Immature natural killer cell (primary cell): ENCODE measurements around the gene ATP5F1B. TPM values are rescaled to one million over a fixed set of nuclear protein-coding genes. Genes with fewer than 3 reads are reported as not detected.

Experiments used
- DNase-seq, 3 donors: peaks; one replicate each; pipeline ENCODE4 v3.0.0; 2022; ENCODE audit warnings: mixed read lengths in 1 of 3
- H3K27ac Mint-ChIP-seq, 6 donors: one replicate each; pipeline ENCODE4 v1.8.0; 2020; ENCODE audit warnings: mixed read lengths in 6 of 6, mild to moderate bottlenecking in 5 of 6, inconsistent platforms in 4 of 6, moderate library complexity in 3 of 6
- H3K27me3 Mint-ChIP-seq, 3 donors: one replicate each; pipeline ENCODE4 v1.8.0; 2020 to 2021; ENCODE audit warnings: low read depth in 3 of 3, mild to moderate bottlenecking in 3 of 3, mixed read lengths in 3 of 3, moderate library complexity in 3 of 3, inconsistent platforms in 1 of 3
- H3K36me3 Mint-ChIP-seq, 3 donors: one replicate each; pipeline ENCODE4 v1.8.0; 2020; ENCODE audit warnings: mixed read lengths in 3 of 3, inconsistent platforms in 2 of 3, mild to moderate bottlenecking in 2 of 3
- H3K4me1 Mint-ChIP-seq, 2 donors: one replicate each; pipeline ENCODE4 v1.8.0; 2020; ENCODE audit warnings: inconsistent platforms in 2 of 2, mild to moderate bottlenecking in 2 of 2, mixed read lengths in 2 of 2, moderate library complexity in 1 of 2
- H3K4me3 Mint-ChIP-seq, 5 donors: one replicate each; pipeline ENCODE4 v1.8.0; 2020; ENCODE audit warnings: mild to moderate bottlenecking in 5 of 5, mixed read lengths in 5 of 5, inconsistent platforms in 3 of 5, moderate library complexity in 3 of 5
- H3K9me3 Mint-ChIP-seq, 6 donors: one replicate each; pipeline ENCODE4 v1.8.0; 2020; ENCODE audit warnings: mild to moderate bottlenecking in 6 of 6, mixed read lengths in 6 of 6, inconsistent platforms in 4 of 6, moderate library complexity in 3 of 6
- polyA plus RNA-seq, 3 donors: library from polyadenylated mRNA; unstranded; fragments of 300-500 nt; fragmentation: Illumina TruSeq; gene quantifications; one replicate each; pipeline ENCODE4 v1.2.3, GENCODE V29; 2021

The ATP5F1B gene
- polyA plus RNA-seq, 3 donors from 2014 or later, result 795 to 1,475 (median 867) TPM

GRCh38 chr12:56628671-56629458, 16.9 kb downstream of the ATP5F1B start:
- DNase-seq, result peak; percentile 82 to 84 (median 84)
- H3K4me1 Mint-ChIP-seq, result peaks cover 70 to 84% of the 10 kb centered on the region in 2 donors
- H3K27me3 Mint-ChIP-seq, result peaks cover 8 to 20% (median 17%) of the 10 kb centered on the region in 3 donors
- peaks cover 3 to 10% (median 4%) of the 10 kb centered on the region in 3 donors for H3K36me3 Mint-ChIP-seq
- no peaks in the 10 kb centered on the region for H3K9me3 Mint-ChIP-seq
- H3K4me3 Mint-ChIP-seq, result peak overlapping the region; percentile 88 to 90 (median 89)
- H3K27ac Mint-ChIP-seq, result peak overlapping the region; percentile 94 to 97 (median 96)

- H3K27me3 Mint-ChIP-seq, result peaks cover 8 to 20% (median 17%) of the 10 kb centered on the region in 3 donors
- H3K4me3 Mint-ChIP-seq, result peak overlapping the region in 1 of 5 donors; percentile 10
- peaks cover 3 to 12% (median 4%) of the 10 kb centered on the region in 3 donors for H3K36me3 Mint-ChIP-seq
- peak overlapping the region; percentile 47 to 87 (median 74) for H3K27ac Mint-ChIP-seq
- no peaks in the 10 kb centered on the region for H3K9me3 Mint-ChIP-seq
- DNase-seq, result no peak
- H3K4me1 Mint-ChIP-seq, result peaks cover 62 to 80% of the 10 kb centered on the region in 2 donors
These were observed 19.1 kb downstream of the ATP5F1B start for GRCh38 chr12:56626701-56627100.

GRCh38 chr12:56622535-56622934, 23.2 kb downstream of the ATP5F1B start:
- peaks cover 55 to 82% of the 10 kb centered on the region in 2 donors for H3K4me1 Mint-ChIP-seq
- DNase-seq, result no peak
- peaks cover 0 to 3% (median 0%) of the 10 kb centered on the region in 3 donors for H3K27me3 Mint-ChIP-seq
- H3K36me3 Mint-ChIP-seq, result peaks cover 3 to 12% (median 7%) of the 10 kb centered on the region in 3 donors
- no peak overlapping the region for H3K4me3 Mint-ChIP-seq
- no peaks in the 10 kb centered on the region for H3K9me3 Mint-ChIP-seq
- peak overlapping the region; percentile 5 to 77 (median 66) for H3K27ac Mint-ChIP-seq

- peaks cover 16 to 43% (median 34%) of the 10 kb centered on the region in 3 donors for H3K36me3 Mint-ChIP-seq
- no peak for DNase-seq
- H3K27ac Mint-ChIP-seq, result peak overlapping the region in 5 of 6 donors; percentile 36 to 77 (median 49)
- no peaks in the 10 kb centered on the region for H3K9me3 Mint-ChIP-seq
- H3K4me1 Mint-ChIP-seq, result peaks cover 22 to 48% of the 10 kb centered on the region in 2 donors
- H3K27me3 Mint-ChIP-seq, result peaks cover 0 to 4% (median 1%) of the 10 kb centered on the region in 3 donors
- H3K4me3 Mint-ChIP-seq, result no peak overlapping the region
These were observed 28.9 kb downstream of the ATP5F1B start for GRCh38 chr12:56616925-56617324.

- Mint-ChIP-seq H3K27me3 (peaks cover 0 to 4% (median 1%) of the 10 kb centered on the region in 3 donors), H3K27ac (peak overlapping the region in 2 of 6 donors; percentile 30 to 71), H3K4me3 (no peak overlapping the region), H3K4me1 (peaks cover 21 to 46% of the 10 kb centered on the region in 2 donors), H3K36me3 (peaks cover 19 to 50% (median 40%) of the 10 kb centered on the region in 3 donors), H3K9me3 (no peaks in the 10 kb centered on the region)
- DNase-seq, result no peak
These were observed 29.5 kb downstream of the ATP5F1B start for GRCh38 chr12:56616244-56616643.

GRCh38 chr12:56614627-56615026, 31.2 kb downstream of the ATP5F1B start:
- peaks cover 26 to 66% (median 52%) of the 10 kb centered on the region in 3 donors for H3K36me3 Mint-ChIP-seq
- DNase-seq, result no peak
- peaks cover 13 to 31% of the 10 kb centered on the region in 2 donors for H3K4me1 Mint-ChIP-seq
- peaks cover 0 to 4% (median 1%) of the 10 kb centered on the region in 3 donors for H3K27me3 Mint-ChIP-seq
- H3K27ac Mint-ChIP-seq, result peak overlapping the region in 3 of 6 donors; percentile 22 to 59 (median 23)
- no peak overlapping the region for H3K4me3 Mint-ChIP-seq
- H3K9me3 Mint-ChIP-seq, result no peaks in the 10 kb centered on the region

GRCh38 chr12:56604355-56604754, 41.4 kb downstream of the ATP5F1B start:
- Mint-ChIP-seq H3K27ac (peak overlapping the region in 1 of 6 donors; percentile 55), H3K9me3 (no peaks in the 10 kb centered on the region), H3K36me3 (peaks cover 17 to 70% (median 54%) of the 10 kb centered on the region in 3 donors), H3K4me1 (no peaks in the 10 kb centered on the region), H3K4me3 (no peak overlapping the region), H3K27me3 (peaks cover 2 to 4% (median 3%) of the 10 kb centered on the region in 3 donors)
- no peak for DNase-seq

- Mint-ChIP-seq H3K9me3 (no peaks in the 10 kb centered on the region), H3K4me3 (no peak overlapping the region), H3K27ac (no peak overlapping the region), H3K4me1 (no peaks in the 10 kb centered on the region), H3K36me3 (peaks cover 23 to 80% (median 65%) of the 10 kb centered on the region in 3 donors), H3K27me3 (peaks cover 2 to 6% (median 3%) of the 10 kb centered on the region in 3 donors)
- DNase-seq, result no peak
These were observed 43.5 kb downstream of the ATP5F1B start for GRCh38 chr12:56602239-56602638.

GRCh38 chr12:56601503-56601902, 44.3 kb downstream of the ATP5F1B start:
- Mint-ChIP-seq H3K27me3 (peaks cover 2 to 7% (median 3%) of the 10 kb centered on the region in 3 donors), H3K36me3 (peaks cover 26 to 80% (median 60%) of the 10 kb centered on the region in 3 donors), H3K4me3 (no peak overlapping the region), H3K27ac (peak overlapping the region in 1 of 6 donors; percentile 3), H3K4me1 (no peaks in the 10 kb centered on the region), H3K9me3 (no peaks in the 10 kb centered on the region)
- peak in 2 of 3 donors; percentile 15 to 26 for DNase-seq

GRCh38 chr12:56600753-56601152, 45.0 kb downstream of the ATP5F1B start:
- Mint-ChIP-seq H3K4me3 (no peak overlapping the region), H3K27me3 (peaks cover 3 to 7% (median 4%) of the 10 kb centered on the region in 3 donors), H3K4me1 (peaks cover 0 to 6% of the 10 kb centered on the region in 2 donors), H3K27ac (peak overlapping the region in 2 of 6 donors; percentile 41 to 51), H3K36me3 (peaks cover 20 to 76% (median 52%) of the 10 kb centered on the region in 3 donors), H3K9me3 (no peaks in the 10 kb centered on the region)
- DNase-seq, result no peak

- H3K4me3 Mint-ChIP-seq, result no peak overlapping the region
- no peaks in the 10 kb centered on the region for H3K9me3 Mint-ChIP-seq
- H3K27ac Mint-ChIP-seq, result no peak overlapping the region
- no peak for DNase-seq
- peaks cover 2 to 7% (median 3%) of the 10 kb centered on the region in 3 donors for H3K27me3 Mint-ChIP-seq
- H3K4me1 Mint-ChIP-seq, result peaks cover 0 to 10% of the 10 kb centered on the region in 2 donors
- peaks cover 18 to 70% (median 46%) of the 10 kb centered on the region in 3 donors for H3K36me3 Mint-ChIP-seq
These were observed 46.0 kb downstream of the ATP5F1B start for GRCh38 chr12:56599797-56600196.

- no peak overlapping the region for H3K27ac Mint-ChIP-seq
- H3K4me1 Mint-ChIP-seq, result peaks cover 0 to 10% of the 10 kb centered on the region in 2 donors
- peaks cover 18 to 62% (median 40%) of the 10 kb centered on the region in 3 donors for H3K36me3 Mint-ChIP-seq
- H3K9me3 Mint-ChIP-seq, result no peaks in the 10 kb centered on the region
- peaks cover 2 to 7% (median 3%) of the 10 kb centered on the region in 3 donors for H3K27me3 Mint-ChIP-seq
- H3K4me3 Mint-ChIP-seq, result no peak overlapping the region
- DNase-seq, result no peak
These were observed 46.7 kb downstream of the ATP5F1B start for GRCh38 chr12:56599041-56599440.

- Mint-ChIP-seq H3K27me3 (peaks cover 2 to 7% (median 2%) of the 10 kb centered on the region in 3 donors), H3K27ac (peak overlapping the region in 3 of 6 donors; percentile 27 to 61 (median 40)), H3K9me3 (no peaks in the 10 kb centered on the region), H3K4me1 (peaks cover 0 to 10% of the 10 kb centered on the region in 2 donors), H3K4me3 (no peak overlapping the region), H3K36me3 (peaks cover 18 to 44% (median 26%) of the 10 kb centered on the region in 3 donors)
- DNase-seq, result no peak
These were observed 49.0 kb downstream of the ATP5F1B start for GRCh38 chr12:56596815-56597214.
